Glomerular visceral epithelial cell (primary cell): ENCODE results near the gene GKN2.

Experiments
- DNase-seq: peaks from one replicate; pipeline ENCODE4 v3.0.0-alpha.2; 2016; ENCODE audit errors: extremely low spot score

Gene GKN2

GRCh38 chr2:68952887-68953521, at the start of gene GKN2:
TSS of gene GKN2 (minus strand) at chr2:68952893. CDS start at chr2:68952861, 32 bp downstream.
- no peak for DNase-seq

- no peak for DNase-seq
Observed at GRCh38 chr2:69001879-69002278, 49.2 kb upstream of the GKN2 start.

GRCh38 chr2:68997401-68997800, 44.7 kb upstream of the GKN2 start:
- no peak for DNase-seq

GRCh38 chr2:68995916-68996315, 43.2 kb upstream of the GKN2 start:
- no peak for DNase-seq

GRCh38 chr2:68994864-68995263, 42.2 kb upstream of the GKN2 start:
- DNase-seq = peak; percentile 79

- DNase-seq = no peak
Observed at GRCh38 chr2:68993660-68994059, 41.0 kb upstream of the GKN2 start.

GRCh38 chr2:68992933-68993332, 40.2 kb upstream of the GKN2 start:
- DNase-seq = no peak

- DNase-seq = no peak
Observed at GRCh38 chr2:68992341-68992740, 39.6 kb upstream of the GKN2 start.

GRCh38 chr2:68989035-68989434, 36.3 kb upstream of the GKN2 start:
- DNase-seq = no peak

GRCh38 chr2:68987021-68987503, 34.4 kb upstream of the GKN2 start:
- DNase-seq = no peak

- DNase-seq = peak; percentile 63
Observed at GRCh38 chr2:68980956-68981355, 28.3 kb upstream of the GKN2 start.

- no peak for DNase-seq
Observed at GRCh38 chr2:68978098-68978497, 25.4 kb upstream of the GKN2 start.

GRCh38 chr2:68977453-68977852, 24.8 kb upstream of the GKN2 start:
- DNase-seq = no peak

GRCh38 chr2:68975844-68976243, 23.2 kb upstream of the GKN2 start:
- no peak for DNase-seq

GRCh38 chr2:68974946-68975665, 22.4 kb upstream of the GKN2 start:
- no peak for DNase-seq

- DNase-seq = no peak
Observed at GRCh38 chr2:68974251-68974650, 21.6 kb upstream of the GKN2 start, which contains the start of gene GKN1. TSS of gene GKN1 (plus strand) at chr2:68974636. CDS start at chr2:68974678, 42 bp downstream.

- peak; percentile 92 for DNase-seq
Observed at GRCh38 chr2:68971591-68972231, 19.0 kb upstream of the GKN2 start.

GRCh38 chr2:68970566-68971265, 18.0 kb upstream of the GKN2 start:
- no peak for DNase-seq

GRCh38 chr2:68969736-68970490, 17.2 kb upstream of the GKN2 start:
- no peak for DNase-seq

- DNase-seq = no peak
Observed at GRCh38 chr2:68968221-68968620, 15.5 kb upstream of the GKN2 start.

GRCh38 chr2:68964282-68964681, 11.6 kb upstream of the GKN2 start:
- DNase-seq = no peak
